ENCODE measurements around the gene FBLN1.

The FBLN1 gene

GRCh38 chr22:45644714-45645113 lies 142.0 kb downstream of the FBLN1 start:
- WGBS (ENCODE audit: extremely low coverage, insufficient coverage, insufficient read length), result no CpG with 5 or more reads among the region's 12 CpGs
- Histone ChIP-seq H3K4me2 (ENCODE audit: low read length) (no peak overlapping the region), H3K36me3 (ENCODE audit: control insufficient read depth in 1 of 2, insufficient read depth in 2 of 2, low read length in 2 of 2) (no peaks in the 10 kb centered on the region), H3K9me3 (ENCODE audit: insufficient read depth, low read depth, low read length) (peaks cover 6% of the 10 kb centered on the region), H3K27ac (ENCODE audit: low read depth, low read length) (no peak overlapping the region), H4K8ac (ENCODE audit: low read depth, low read length) (no peak overlapping the region), H4K12ac (ENCODE audit: low read depth, low read length) (no peak overlapping the region), H4K91ac (ENCODE audit: low read depth, low read length) (no peak overlapping the region), H2BK5ac (ENCODE audit: low read depth, low read length, poor library complexity) (no peak overlapping the region), H3K79me2 (ENCODE audit: control insufficient read depth, insufficient read depth, low read length, poor library complexity) (peaks cover 2% of the 10 kb centered on the region), H3K4ac (ENCODE audit: low read depth, low read length) (no peak overlapping the region), H3K4me1 (ENCODE audit: control insufficient read depth in 1 of 2, insufficient read depth in 2 of 2, low read length in 2 of 2) (peaks cover 16 to 22% of the 10 kb centered on the region in 2 experiments), H3K23ac (ENCODE audit: low read length) (no peak overlapping the region), H3K27me3 (ENCODE audit: insufficient read depth, low read length) (no peaks in the 10 kb centered on the region), H3K14ac (ENCODE audit: low read length) (no peak overlapping the region), H3K18ac (ENCODE audit: low read length) (no peak overlapping the region), H2BK120ac (ENCODE audit: insufficient read depth, low read length, poor library complexity) (no peak overlapping the region), H2BK12ac (ENCODE audit: low read length) (no peak overlapping the region), H3K9ac (ENCODE audit: low read length) (no peak overlapping the region), H3K4me3 (ENCODE audit: low read depth, low read length) (no peak overlapping the region), H3K79me1 (ENCODE audit: low read length) (peaks cover 16% of the 10 kb centered on the region), H2AK5ac (ENCODE audit: low read length) (no peak overlapping the region), H2AFZ (ENCODE audit: insufficient read depth, low read length, poor library complexity) (no peak overlapping the region)
- DNase-seq, result peak in 1 of 2 donors; percentile 19

- peak overlapping the region; percentile 48 for H3K14ac ChIP-seq (ENCODE audit: low read length)
- no peak overlapping the region for H2BK5ac ChIP-seq (ENCODE audit: low read depth, low read length, poor library complexity)
- no peak overlapping the region for H4K12ac ChIP-seq (ENCODE audit: low read depth, low read length)
- H4K8ac ChIP-seq (ENCODE audit: low read depth, low read length), result peak overlapping the region; percentile 47
- peaks cover 2% of the 10 kb centered on the region for H3K79me2 ChIP-seq (ENCODE audit: control insufficient read depth, insufficient read depth, low read length, poor library complexity)
- H2BK12ac ChIP-seq (ENCODE audit: low read length), result peak overlapping the region; percentile 74
- peak overlapping the region; percentile 81 for H2BK120ac ChIP-seq (ENCODE audit: insufficient read depth, low read length, poor library complexity)
- no peak overlapping the region for H3K4ac ChIP-seq (ENCODE audit: low read depth, low read length)
- peak overlapping the region; percentile 54 for H3K4me2 ChIP-seq (ENCODE audit: low read length)
- no peak overlapping the region for H3K23ac ChIP-seq (ENCODE audit: low read length)
- no peak overlapping the region for H3K27ac ChIP-seq (ENCODE audit: low read depth, low read length)
- peak overlapping the region; percentile 67 for H4K91ac ChIP-seq (ENCODE audit: low read depth, low read length)
- peak overlapping the region; percentile 12 for H3K18ac ChIP-seq (ENCODE audit: low read length)
- H3K27me3 ChIP-seq (ENCODE audit: insufficient read depth, low read length), result no peaks in the 10 kb centered on the region
- H3K4me1 ChIP-seq (ENCODE audit: control insufficient read depth in 1 of 2, insufficient read depth in 2 of 2, low read length in 2 of 2), result peaks cover 12 to 18% of the 10 kb centered on the region in 2 experiments
- DNase-seq, result no peak
- H3K9ac ChIP-seq (ENCODE audit: low read length), result no peak overlapping the region
- no peak overlapping the region for H3K4me3 ChIP-seq (ENCODE audit: low read depth, low read length)
- H3K36me3 ChIP-seq (ENCODE audit: control insufficient read depth in 1 of 2, insufficient read depth in 2 of 2, low read length in 2 of 2), result no peaks in the 10 kb centered on the region
- H3K79me1 ChIP-seq (ENCODE audit: low read length), result peaks cover 12% of the 10 kb centered on the region
- H2AFZ ChIP-seq (ENCODE audit: insufficient read depth, low read length, poor library complexity), result peak overlapping the region; percentile 56
- peaks cover 6% of the 10 kb centered on the region for H3K9me3 ChIP-seq (ENCODE audit: insufficient read depth, low read depth, low read length)
- peak overlapping the region; percentile 32 for H2AK5ac ChIP-seq (ENCODE audit: low read length)
- no CpG with 5 or more reads among the region's 16 CpGs for WGBS (ENCODE audit: extremely low coverage, insufficient coverage, insufficient read length)
Measured at GRCh38 chr22:45645150-45645525, 142.5 kb downstream of the FBLN1 start.

- no peaks in the 10 kb centered on the region for H3K27me3 ChIP-seq (ENCODE audit: insufficient read depth, low read length)
- peaks cover 7 to 13% of the 10 kb centered on the region in 2 experiments for H3K4me1 ChIP-seq (ENCODE audit: control insufficient read depth in 1 of 2, insufficient read depth in 2 of 2, low read length in 2 of 2)
- peak overlapping the region; percentile 48 for H3K14ac ChIP-seq (ENCODE audit: low read length)
- H4K91ac ChIP-seq (ENCODE audit: low read depth, low read length), result peak overlapping the region; percentile 67
- H2AFZ ChIP-seq (ENCODE audit: insufficient read depth, low read length, poor library complexity), result peak overlapping the region; percentile 56
- H3K79me1 ChIP-seq (ENCODE audit: low read length), result peaks cover 7% of the 10 kb centered on the region
- WGBS (ENCODE audit: extremely low coverage, insufficient coverage, insufficient read length), result no CpG with 5 or more reads among the region's 54 CpGs
- peak overlapping the region; percentile 32 for H2AK5ac ChIP-seq (ENCODE audit: low read length)
- no peak overlapping the region for H3K27ac ChIP-seq (ENCODE audit: low read depth, low read length)
- no peaks in the 10 kb centered on the region for H3K36me3 ChIP-seq (ENCODE audit: control insufficient read depth in 1 of 2, insufficient read depth in 2 of 2, low read length in 2 of 2)
- peak overlapping the region; percentile 54 for H3K4me2 ChIP-seq (ENCODE audit: low read length)
- H3K79me2 ChIP-seq (ENCODE audit: control insufficient read depth, insufficient read depth, low read length, poor library complexity), result peaks cover 2% of the 10 kb centered on the region
- peak overlapping the region; percentile 31 for H4K12ac ChIP-seq (ENCODE audit: low read depth, low read length)
- peak overlapping the region; percentile 74 for H2BK12ac ChIP-seq (ENCODE audit: low read length)
- no peak overlapping the region for H3K9ac ChIP-seq (ENCODE audit: low read length)
- peak overlapping the region; percentile 47 for H4K8ac ChIP-seq (ENCODE audit: low read depth, low read length)
- H3K4me3 ChIP-seq (ENCODE audit: low read depth, low read length), result no peak overlapping the region
- DNase-seq, result peak; percentile 53 to 79
- no peak overlapping the region for H3K23ac ChIP-seq (ENCODE audit: low read length)
- peak overlapping the region; percentile 81 for H2BK120ac ChIP-seq (ENCODE audit: insufficient read depth, low read length, poor library complexity)
- peak overlapping the region; percentile 12 for H3K18ac ChIP-seq (ENCODE audit: low read length)
- no peak overlapping the region for H3K4ac ChIP-seq (ENCODE audit: low read depth, low read length)
- peaks cover 6% of the 10 kb centered on the region for H3K9me3 ChIP-seq (ENCODE audit: insufficient read depth, low read depth, low read length)
- no peak overlapping the region for H2BK5ac ChIP-seq (ENCODE audit: low read depth, low read length, poor library complexity)
Measured at GRCh38 chr22:45645526-45646414, 143.1 kb downstream of the FBLN1 start.

GRCh38 chr22:45647532-45648225 lies 145.0 kb downstream of the FBLN1 start:
- no peak overlapping the region for H2AK5ac ChIP-seq (ENCODE audit: low read length)
- H3K79me2 ChIP-seq (ENCODE audit: control insufficient read depth, insufficient read depth, low read length, poor library complexity), result peaks cover 2% of the 10 kb centered on the region
- H3K4me1 ChIP-seq (ENCODE audit: control insufficient read depth in 1 of 2, insufficient read depth in 2 of 2, low read length in 2 of 2), result peaks cover 7 to 13% of the 10 kb centered on the region in 2 experiments
- H3K4me3 ChIP-seq (ENCODE audit: low read depth, low read length), result no peak overlapping the region
- WGBS (ENCODE audit: extremely low coverage, insufficient coverage, insufficient read length), result no CpG with 5 or more reads among the region's 18 CpGs
- no peak overlapping the region for H2BK12ac ChIP-seq (ENCODE audit: low read length)
- no peak overlapping the region for H3K23ac ChIP-seq (ENCODE audit: low read length)
- H2AFZ ChIP-seq (ENCODE audit: insufficient read depth, low read length, poor library complexity), result no peak overlapping the region
- DNase-seq, result no peak
- H3K27ac ChIP-seq (ENCODE audit: low read depth, low read length), result no peak overlapping the region
- H3K9me3 ChIP-seq (ENCODE audit: insufficient read depth, low read depth, low read length), result peaks cover 7% of the 10 kb centered on the region
- peaks cover 3% of the 10 kb centered on the region for H3K79me1 ChIP-seq (ENCODE audit: low read length)
- H3K9ac ChIP-seq (ENCODE audit: low read length), result no peak overlapping the region
- no peaks in the 10 kb centered on the region for H3K36me3 ChIP-seq (ENCODE audit: control insufficient read depth in 1 of 2, insufficient read depth in 2 of 2, low read length in 2 of 2)
- no peak overlapping the region for H3K4me2 ChIP-seq (ENCODE audit: low read length)
- no peak overlapping the region for H3K14ac ChIP-seq (ENCODE audit: low read length)
- no peak overlapping the region for H2BK5ac ChIP-seq (ENCODE audit: low read depth, low read length, poor library complexity)
- H4K8ac ChIP-seq (ENCODE audit: low read depth, low read length), result no peak overlapping the region
- no peaks in the 10 kb centered on the region for H3K27me3 ChIP-seq (ENCODE audit: insufficient read depth, low read length)
- no peak overlapping the region for H4K91ac ChIP-seq (ENCODE audit: low read depth, low read length)
- H2BK120ac ChIP-seq (ENCODE audit: insufficient read depth, low read length, poor library complexity), result no peak overlapping the region
- H3K4ac ChIP-seq (ENCODE audit: low read depth, low read length), result no peak overlapping the region
- no peak overlapping the region for H3K18ac ChIP-seq (ENCODE audit: low read length)
- H4K12ac ChIP-seq (ENCODE audit: low read depth, low read length), result no peak overlapping the region

Measured in trophoblast cell (in vitro differentiated cells and primary cell).